A549 treated with AZD2906 at 1 μM for 4 hours (cell line): ENCODE data around the gene DAP. TPM values are rescaled to one million over a fixed set of nuclear protein-coding genes. Genes with fewer than 3 reads are reported as not detected.

Experiments
- total RNA-seq: library from RNA; stranded (reverse); fragments of 200-300 nt; extraction: Qiagen RNA extraction; gene quantifications from 5 replicates; pipeline ENCODE4 v1.2.3, GENCODE V29; 2022

DAP gene
- total RNA-seq, result 57.2 to 59.8 TPM (median 58.9 TPM) in 5 replicates

GRCh38 chr5:10761185-10761932 is at the start of gene DAP:
TSS of gene DAP (minus strand) at chr5:10761234. CDS start at chr5:10761068, 166 bp downstream.

Other genes with a start within 250 kb of the DAP start
- 10.2 to 11.6 TPM (median 10.6 TPM) in 5 replicates for gene ANKRD33B, start 197.2 kb downstream of the DAP start, total RNA-seq